ENCODE results near the gene STXBP4.

STXBP4 gene

DNA sequence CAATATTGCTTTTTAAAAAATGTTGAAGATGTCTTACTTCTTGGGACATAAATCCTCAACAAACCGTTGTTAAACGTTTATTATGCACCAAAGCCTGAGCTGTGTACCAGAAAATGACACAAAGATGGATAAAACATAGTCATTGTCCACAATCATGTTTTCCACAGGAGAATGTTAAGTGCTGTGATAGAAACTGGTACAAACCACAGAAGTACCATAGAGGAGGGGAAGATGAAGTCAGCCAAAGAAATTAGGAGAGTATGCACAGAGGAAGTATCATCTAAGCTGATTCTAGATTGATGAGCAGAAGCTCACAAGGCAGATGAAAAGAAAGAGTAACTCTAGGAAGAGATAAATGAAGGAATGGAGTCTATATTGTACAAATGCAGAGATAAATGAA is 153.5 kb downstream of the STXBP4 start:
- TF ChIP-seq, protein P1, sequence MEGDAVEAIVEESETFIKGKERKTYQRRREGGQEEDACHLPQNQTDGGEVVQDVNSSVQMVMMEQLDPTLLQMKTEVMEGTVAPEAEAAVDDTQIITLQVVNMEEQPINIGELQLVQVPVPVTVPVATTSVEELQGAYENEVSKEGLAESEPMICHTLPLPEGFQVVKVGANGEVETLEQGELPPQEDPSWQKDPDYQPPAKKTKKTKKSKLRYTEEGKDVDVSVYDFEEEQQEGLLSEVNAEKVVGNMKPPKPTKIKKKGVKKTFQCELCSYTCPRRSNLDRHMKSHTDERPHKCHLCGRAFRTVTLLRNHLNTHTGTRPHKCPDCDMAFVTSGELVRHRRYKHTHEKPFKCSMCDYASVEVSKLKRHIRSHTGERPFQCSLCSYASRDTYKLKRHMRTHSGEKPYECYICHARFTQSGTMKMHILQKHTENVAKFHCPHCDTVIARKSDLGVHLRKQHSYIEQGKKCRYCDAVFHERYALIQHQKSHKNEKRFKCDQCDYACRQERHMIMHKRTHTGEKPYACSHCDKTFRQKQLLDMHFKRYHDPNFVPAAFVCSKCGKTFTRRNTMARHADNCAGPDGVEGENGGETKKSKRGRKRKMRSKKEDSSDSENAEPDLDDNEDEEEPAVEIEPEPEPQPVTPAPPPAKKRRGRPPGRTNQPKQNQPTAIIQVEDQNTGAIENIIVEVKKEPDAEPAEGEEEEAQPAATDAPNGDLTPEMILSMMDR (IDR thresholded peaks at IDR 0.05), result no peak

DNA sequence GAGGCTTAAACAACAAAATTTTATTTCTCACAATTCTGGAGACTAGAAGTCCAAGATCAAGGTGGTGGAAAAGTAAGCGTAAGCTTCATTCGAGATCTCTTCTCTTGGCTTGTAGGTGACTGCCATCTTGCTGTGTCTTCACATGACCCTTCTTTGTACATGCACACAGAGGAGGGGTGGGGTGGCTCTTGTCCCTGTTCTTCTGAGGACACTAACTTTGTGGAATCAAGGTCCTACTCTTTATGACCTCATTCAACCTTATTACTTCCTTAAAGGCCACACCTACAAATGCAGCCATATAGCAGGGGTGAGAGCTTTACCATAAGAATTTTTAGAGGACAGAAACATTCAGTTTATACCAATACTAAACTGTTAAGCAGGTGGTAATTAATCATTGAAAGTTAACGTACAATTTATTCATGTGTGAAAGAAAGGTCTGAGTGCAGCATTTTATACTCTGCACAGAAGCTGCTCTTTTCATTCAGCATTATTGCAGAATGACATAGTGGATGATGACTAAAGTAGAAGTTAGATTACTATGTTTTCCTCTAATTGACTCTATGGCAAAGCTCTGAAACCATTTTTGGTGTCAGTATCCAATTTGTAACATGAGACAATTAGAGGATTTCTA is 156.3 kb downstream of the STXBP4 start:
- TF ChIP-seq, protein P1 (IDR thresholded peaks at IDR 0.05), result no peak

DNA sequence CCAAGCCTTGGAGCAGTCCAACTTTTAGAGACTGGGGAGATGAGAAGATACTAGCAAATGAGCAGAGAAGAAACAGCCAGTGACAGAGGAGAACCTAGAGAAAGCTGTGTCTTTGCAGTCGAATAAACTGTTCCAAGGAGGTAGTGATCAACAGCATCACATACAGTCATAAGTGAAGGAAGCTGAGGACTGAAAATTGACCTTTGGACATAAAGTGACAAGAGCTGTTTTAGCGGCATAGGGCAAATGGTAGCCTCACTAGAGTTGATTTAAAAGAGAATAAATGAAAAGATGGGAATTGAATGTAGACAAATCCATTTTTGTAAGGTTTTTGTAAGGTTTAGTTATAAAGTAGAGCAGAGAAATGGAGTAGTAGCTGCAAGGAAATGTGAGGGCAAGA is 165.0 kb downstream of the STXBP4 start:
- TF ChIP-seq, protein P1 (IDR thresholded peaks at IDR 0.05), result no peak

DNA sequence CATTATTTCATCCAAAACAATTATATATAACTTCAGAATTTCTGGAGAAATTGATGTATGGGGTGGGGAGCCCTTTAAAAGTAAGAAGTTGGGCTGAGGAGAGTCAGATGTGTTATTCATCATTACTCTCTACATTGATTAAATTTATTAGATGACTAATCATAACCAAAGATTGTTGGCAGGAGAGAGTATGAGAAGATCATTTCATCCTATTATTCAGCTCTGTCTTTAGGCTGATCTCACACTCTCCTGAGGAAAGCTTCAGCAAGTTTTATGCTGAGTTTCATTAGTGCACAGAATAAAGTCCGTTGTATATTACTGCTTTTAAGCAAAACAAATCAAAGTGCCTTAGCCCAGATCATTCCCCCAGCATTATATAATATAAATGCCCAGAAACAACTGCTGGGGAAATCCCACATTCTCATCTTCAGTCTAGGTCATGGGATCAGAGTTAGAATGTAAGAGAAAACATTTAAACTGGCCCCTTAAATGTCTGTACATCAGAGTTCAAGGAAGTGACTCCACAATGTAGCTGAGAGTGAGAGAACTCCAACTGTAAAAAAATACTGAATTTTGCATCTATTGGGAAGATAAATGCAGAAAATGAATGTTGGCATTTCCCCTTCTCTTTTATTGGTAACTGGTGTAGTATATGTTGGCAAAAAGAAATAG is 166.1 kb downstream of the STXBP4 start:
- TF ChIP-seq, protein P1 (IDR thresholded peaks at IDR 0.05), result no peak

DNA sequence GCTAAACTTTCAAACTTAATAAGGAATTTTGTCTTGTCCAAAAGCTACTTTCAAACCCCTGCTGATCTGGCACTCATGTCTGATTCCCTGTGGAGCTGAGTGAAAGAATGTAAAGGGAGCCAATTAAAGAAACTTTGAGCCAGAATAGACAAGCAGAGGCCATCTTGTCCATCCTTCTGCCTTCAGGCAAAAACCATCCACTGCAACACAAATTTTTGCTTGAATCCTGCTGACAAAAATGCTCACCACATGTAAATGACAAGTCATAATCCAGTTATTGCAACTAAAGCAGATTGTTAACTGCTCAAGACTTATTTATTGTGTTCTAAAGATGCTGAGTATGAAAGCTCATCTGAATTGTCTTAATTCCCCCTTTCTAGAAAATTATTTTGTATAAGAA is 172.2 kb downstream of the STXBP4 start:
- TF ChIP-seq, protein P1 (IDR thresholded peaks at IDR 0.05), result no peak

DNA sequence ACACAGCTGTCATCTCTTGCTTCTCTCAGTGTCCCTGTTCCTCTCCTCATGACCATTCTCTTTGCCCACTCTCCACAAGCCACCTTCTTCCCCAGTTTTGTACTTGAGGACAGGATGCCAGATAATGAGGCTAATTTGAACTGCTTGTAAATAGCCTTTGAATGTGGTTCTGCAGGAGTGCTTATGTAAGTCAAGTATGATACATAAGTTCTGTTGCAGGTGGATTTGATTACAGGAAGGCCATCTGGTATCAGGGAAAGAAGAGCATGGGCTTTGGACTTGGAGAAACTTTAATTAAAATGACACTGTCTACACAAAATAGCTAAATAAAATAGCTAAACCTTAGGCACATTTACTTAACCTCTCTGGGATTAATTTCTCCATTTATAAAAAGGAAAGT is 176.0 kb downstream of the STXBP4 start:
- TF ChIP-seq, protein P1 (IDR thresholded peaks at IDR 0.05), result no peak

DNA sequence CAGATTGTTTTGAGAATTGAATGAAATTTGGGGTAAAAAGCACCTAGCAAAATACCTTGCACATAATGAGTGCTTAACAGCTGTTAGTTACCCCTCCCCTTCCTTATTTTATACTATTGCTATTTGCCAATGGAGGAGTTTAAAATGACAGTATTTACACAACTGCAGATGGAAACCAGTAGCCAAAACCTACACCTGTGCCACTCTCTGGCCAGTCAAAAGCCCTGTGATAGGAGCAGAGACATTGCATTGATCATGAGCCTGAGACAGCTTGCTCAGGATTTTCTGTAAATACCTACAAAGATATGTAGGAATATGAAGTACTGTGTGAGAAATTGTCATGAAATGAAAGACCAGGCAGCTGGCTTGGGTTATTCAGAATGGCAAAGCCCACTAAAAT is 180.9 kb downstream of the STXBP4 start:
- TF ChIP-seq, protein P1 (IDR thresholded peaks at IDR 0.05), result no peak

Measured in LNCAP (cell line).